Activated T-cell treated with anti-CD3 and anti-CD28 coated beads, Interleukin-2, amount 50 U/mL, for 72 hours (primary cell): ENCODE measurements around the gene INSL3. TPM values are rescaled to one million over a fixed set of nuclear protein-coding genes. Genes with fewer than 3 reads are reported as not detected.

Experiments
- ATAC-seq, 2 donors: fragments of 150-1000 bp; cut with Tn5 transposase; replicated peaks in 1 of 2; 2 replicates each; pipeline ENCODE4 v1.10.0; 2021; ENCODE audit warnings: moderate library complexity in 2 of 2, mild to moderate bottlenecking in 1 of 2
- DNase-seq, 2 donors: peaks; one replicate each; pipeline ENCODE4 v3.0.0; 2021 to 2022; ENCODE audit warnings: mixed read lengths in 1 of 2
- H3K27ac Mint-ChIP-seq: one replicate; pipeline ENCODE4 v1.8.0; 2022; ENCODE audit warnings: mild to moderate bottlenecking, moderate library complexity, mixed read lengths
- H3K27me3 Mint-ChIP-seq: one replicate; pipeline ENCODE4 v1.8.0; 2022; ENCODE audit warnings: low read depth, mixed read lengths
- H3K36me3 Mint-ChIP-seq, 2 donors: one replicate each; pipeline ENCODE4 v1.8.0; 2022; ENCODE audit warnings: mixed read lengths in 2 of 2, mild to moderate bottlenecking in 1 of 2; ENCODE audit not compliant: insufficient read depth in 2 of 2
- H3K4me1 Mint-ChIP-seq: one replicate; pipeline ENCODE4 v1.8.0; 2022; ENCODE audit warnings: low read depth, mixed read lengths
- H3K4me3 Mint-ChIP-seq, 2 donors: one replicate each; pipeline ENCODE4 v1.8.0; 2022; ENCODE audit warnings: mild to moderate bottlenecking in 2 of 2, mixed read lengths in 2 of 2, moderate library complexity in 2 of 2
- H3K9me3 Mint-ChIP-seq, 2 donors: one replicate each; pipeline ENCODE4 v1.8.0; 2022; ENCODE audit warnings: mixed read lengths in 2 of 2
- total RNA-seq, 2 donors: library from RNA; stranded (reverse); gene quantifications; one replicate each; pipeline ENCODE4 v1.2.3, GENCODE V29; 2022

Gene INSL3, protein sequence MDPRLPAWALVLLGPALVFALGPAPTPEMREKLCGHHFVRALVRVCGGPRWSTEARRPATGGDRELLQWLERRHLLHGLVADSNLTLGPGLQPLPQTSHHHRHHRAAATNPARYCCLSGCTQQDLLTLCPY
- total RNA-seq: 10 to 100 TPM in 1 of 2 donors, 1 to 10 TPM in 1; 6.8 to 12.5 TPM

DNA sequence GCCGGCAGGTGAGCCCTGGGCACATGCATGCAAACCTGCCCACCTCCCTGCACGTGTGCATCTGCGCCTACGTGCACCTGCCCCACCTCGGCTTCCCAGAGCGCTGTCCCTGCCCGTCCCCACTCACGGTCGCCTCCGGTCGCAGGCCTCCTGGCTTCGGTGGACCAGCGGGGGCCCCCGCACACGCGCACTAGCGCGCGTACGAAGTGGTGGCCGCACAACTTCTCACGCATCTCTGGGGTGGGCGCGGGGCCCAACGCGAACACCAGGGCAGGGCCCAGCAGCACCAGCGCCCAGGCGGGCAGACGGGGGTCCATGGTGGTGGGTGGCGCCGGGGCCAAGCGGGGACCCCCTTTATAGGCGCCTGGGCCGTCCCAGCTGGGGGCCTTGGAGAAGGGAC, at the start of gene INSL3:
INSL3 (minus strand) TSS at position 330 of the 400 bp plus-strand sequence; CDS start at position 317, 13 bp downstream.
- H3K27ac Mint-ChIP-seq: peak within 1 kb of the TSS; percentile 68
- no peak for DNase-seq
- peak; percentile 9 to 14 for ATAC-seq
- H3K4me3 Mint-ChIP-seq: no peak within 1 kb of the TSS
- no peaks in the 10 kb centered on the region for H3K4me1 Mint-ChIP-seq
- H3K27me3 Mint-ChIP-seq: no peaks in the 10 kb centered on the region
- H3K9me3 Mint-ChIP-seq: no peaks in the 10 kb centered on the region
- H3K36me3 Mint-ChIP-seq: peaks cover 0 to 9% of the 10 kb centered on the region in 2 donors

DNA sequence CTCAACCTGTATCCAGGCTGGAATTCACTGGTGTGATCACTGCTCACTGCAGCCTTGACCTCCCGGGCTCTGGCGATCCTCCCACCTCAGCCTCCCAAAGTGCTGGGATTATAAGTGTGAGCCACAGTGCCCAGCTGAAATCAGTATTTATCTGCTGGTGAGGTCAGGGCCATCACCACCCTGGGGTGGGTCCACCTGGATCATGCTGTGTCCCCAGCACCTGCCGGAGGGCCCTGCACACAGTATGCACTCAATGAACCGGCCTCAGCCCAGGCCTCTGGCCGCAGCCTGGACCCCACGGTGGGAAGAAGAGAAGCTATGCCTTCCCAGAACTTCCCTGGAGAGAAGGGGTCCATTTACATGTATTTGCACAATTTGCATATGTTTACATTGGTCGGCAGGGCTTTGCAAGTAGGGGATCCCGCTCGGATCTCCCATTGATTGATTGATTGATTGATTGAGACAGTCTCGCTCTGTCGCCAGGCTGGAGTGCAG, 47.8 kb upstream of the INSL3 start:
- no peaks in the 10 kb centered on the region for H3K9me3 Mint-ChIP-seq
- no peak overlapping the region for H3K27ac Mint-ChIP-seq
- no peak for DNase-seq
- H3K4me3 Mint-ChIP-seq: no peak overlapping the region
- no peak for ATAC-seq
- no peaks in the 10 kb centered on the region for H3K27me3 Mint-ChIP-seq
- peaks cover 15% of the 10 kb centered on the region for H3K4me1 Mint-ChIP-seq
- H3K36me3 Mint-ChIP-seq: peaks cover 0 to 2% of the 10 kb centered on the region in 2 donors

DNA sequence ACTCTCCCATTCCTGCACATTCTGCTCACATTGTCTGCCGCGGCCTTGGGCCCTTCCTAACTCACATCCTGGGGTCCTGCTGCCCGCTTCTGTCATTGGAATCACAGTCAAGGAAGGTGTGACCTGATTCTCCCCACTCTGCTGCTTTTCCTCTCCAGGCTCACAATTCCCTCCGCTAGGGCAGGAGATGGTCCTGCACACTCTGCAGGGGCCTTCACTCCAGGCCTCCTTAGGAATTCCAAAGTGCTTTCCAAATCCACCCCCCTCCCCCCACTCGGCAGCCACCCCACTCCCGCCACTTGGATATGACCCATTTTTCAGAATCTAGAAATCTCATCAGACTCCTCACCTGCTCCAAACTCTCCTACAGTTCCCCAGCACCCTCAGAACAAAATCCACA, 47.4 kb upstream of the INSL3 start:
- H3K36me3 Mint-ChIP-seq: peaks cover 0 to 5% of the 10 kb centered on the region in 2 donors
- H3K4me1 Mint-ChIP-seq: peaks cover 14% of the 10 kb centered on the region
- ATAC-seq (no peak), DNase-seq (no peak)
- H3K27me3 Mint-ChIP-seq: no peaks in the 10 kb centered on the region
- H3K4me3 Mint-ChIP-seq: no peak overlapping the region
- peak overlapping the region; percentile 11 for H3K27ac Mint-ChIP-seq
- H3K9me3 Mint-ChIP-seq: no peaks in the 10 kb centered on the region

DNA sequence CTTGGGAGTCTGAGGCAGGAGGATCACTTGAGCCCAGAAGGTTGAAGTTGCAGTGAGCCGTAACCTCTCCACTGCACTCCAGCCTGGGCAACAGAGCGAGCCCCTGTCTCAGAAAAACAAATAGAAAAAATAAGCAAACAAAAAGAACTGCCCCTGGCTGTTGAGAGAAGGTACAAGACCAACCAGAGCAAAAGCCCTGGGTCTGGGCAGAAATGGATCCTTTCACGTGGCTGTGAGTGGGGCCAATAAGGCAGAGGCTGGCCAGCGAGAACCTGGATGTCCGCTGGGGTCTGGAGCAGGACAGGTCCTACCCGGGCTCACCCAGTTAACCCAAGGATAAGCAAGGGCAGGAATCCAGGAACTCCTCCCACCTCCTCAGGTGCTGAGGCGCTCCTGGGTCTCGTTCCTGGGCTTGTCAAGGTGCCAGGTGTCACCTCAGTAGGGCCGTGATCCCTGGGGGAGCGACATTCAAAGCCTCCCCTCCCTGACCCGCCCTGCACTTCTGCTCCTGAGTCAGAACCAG, 45.7 kb upstream of the INSL3 start:
- ATAC-seq (peak in 1 of 2 donors; percentile 8), DNase-seq (no peak)
- no peaks in the 10 kb centered on the region for H3K9me3 Mint-ChIP-seq
- H3K4me3 Mint-ChIP-seq: no peak overlapping the region
- H3K4me1 Mint-ChIP-seq: peaks cover 18% of the 10 kb centered on the region
- H3K27ac Mint-ChIP-seq: no peak overlapping the region
- H3K36me3 Mint-ChIP-seq: peaks cover 2 to 13% of the 10 kb centered on the region in 2 donors
- no peaks in the 10 kb centered on the region for H3K27me3 Mint-ChIP-seq

DNA sequence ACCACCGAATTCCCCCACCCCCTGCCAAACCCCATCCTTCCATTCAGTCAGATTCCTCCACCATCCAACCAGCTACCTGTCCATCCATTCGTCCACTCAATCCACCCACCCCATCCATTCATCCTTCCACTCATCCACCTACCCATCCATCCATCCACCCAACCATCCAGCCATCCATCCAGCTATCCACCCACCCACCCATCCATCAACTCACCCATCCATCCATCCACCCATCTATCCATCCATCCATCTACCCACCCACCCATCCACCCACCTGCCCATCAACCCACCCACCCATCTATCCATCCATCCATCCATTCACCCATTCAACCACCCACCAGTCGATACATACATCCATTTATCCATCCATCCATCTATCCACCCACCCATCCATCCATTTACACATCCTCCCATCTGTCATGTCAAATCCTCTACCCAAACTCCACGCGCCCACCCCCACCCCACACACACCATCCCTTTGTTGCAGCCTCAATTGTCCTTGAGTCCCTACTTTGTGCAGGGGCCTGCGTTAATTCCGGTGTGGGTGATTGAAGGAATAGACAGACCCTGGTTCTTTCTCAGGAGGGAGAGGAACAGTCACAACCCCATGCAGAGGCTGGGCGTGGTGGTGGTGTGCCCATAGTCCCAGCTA, 45.1 kb upstream of the INSL3 start:
- Mint-ChIP-seq H3K27me3 (no peaks in the 10 kb centered on the region), H3K4me1 (peaks cover 20% of the 10 kb centered on the region), H3K9me3 (no peaks in the 10 kb centered on the region), H3K4me3 (no peak overlapping the region), H3K27ac (peak overlapping the region; percentile 31), H3K36me3 (peaks cover 2 to 13% of the 10 kb centered on the region in 2 donors)
- ATAC-seq: peak in 1 of 2 donors; percentile 1
- no peak for DNase-seq

DNA sequence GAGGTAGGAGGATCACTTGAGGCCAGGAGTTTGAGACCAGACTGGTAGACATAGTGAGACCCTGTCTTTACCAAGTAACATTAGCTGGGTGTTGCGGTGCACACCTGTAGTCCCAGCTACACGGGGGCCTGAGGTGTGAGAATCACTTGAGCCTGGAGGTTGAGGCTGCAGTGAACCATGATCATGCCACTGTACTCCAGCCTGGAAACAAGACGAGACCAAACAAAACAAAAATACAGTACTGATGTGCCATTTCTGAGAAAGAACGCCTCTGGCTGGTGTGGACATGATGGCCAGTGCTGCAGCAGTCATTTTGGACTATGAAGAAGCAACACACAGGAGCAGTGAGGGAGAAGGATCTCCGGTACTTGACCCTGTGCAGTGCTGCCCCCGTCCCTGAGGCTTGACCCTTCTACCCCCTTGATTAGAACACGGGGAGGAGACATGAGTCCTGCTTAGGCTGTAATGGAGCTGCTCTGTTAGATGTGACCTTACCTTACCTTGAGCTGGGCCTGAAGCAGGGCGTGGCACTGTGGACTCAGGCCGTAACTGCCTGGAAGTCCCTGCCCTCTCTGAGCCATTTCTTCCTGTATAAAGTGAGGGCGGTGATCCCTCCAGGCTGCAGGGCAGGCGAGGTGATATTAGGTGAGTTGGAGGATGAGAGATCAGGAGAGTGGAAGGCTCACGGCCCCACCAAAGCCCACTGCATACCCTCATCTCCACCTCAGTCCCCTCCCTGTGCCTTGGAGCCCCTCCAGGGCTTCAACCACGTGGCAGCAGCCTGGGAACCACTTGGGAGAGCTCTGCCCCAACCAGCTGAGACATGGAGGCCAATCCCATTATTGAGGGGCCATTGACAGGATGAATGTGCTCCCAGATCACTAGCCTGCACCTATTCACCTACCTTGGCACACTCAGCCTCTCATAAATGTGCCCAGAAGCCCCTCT, 44.3 kb upstream of the INSL3 start:
- DNase-seq (no peak), ATAC-seq (peak in 1 of 2 donors; percentile 17)
- Mint-ChIP-seq H3K27ac (peak overlapping the region; percentile 31), H3K36me3 (peaks cover 10 to 13% of the 10 kb centered on the region in 2 donors), H3K4me1 (peaks cover 28% of the 10 kb centered on the region), H3K4me3 (no peak overlapping the region), H3K27me3 (no peaks in the 10 kb centered on the region), H3K9me3 (no peaks in the 10 kb centered on the region)

DNA sequence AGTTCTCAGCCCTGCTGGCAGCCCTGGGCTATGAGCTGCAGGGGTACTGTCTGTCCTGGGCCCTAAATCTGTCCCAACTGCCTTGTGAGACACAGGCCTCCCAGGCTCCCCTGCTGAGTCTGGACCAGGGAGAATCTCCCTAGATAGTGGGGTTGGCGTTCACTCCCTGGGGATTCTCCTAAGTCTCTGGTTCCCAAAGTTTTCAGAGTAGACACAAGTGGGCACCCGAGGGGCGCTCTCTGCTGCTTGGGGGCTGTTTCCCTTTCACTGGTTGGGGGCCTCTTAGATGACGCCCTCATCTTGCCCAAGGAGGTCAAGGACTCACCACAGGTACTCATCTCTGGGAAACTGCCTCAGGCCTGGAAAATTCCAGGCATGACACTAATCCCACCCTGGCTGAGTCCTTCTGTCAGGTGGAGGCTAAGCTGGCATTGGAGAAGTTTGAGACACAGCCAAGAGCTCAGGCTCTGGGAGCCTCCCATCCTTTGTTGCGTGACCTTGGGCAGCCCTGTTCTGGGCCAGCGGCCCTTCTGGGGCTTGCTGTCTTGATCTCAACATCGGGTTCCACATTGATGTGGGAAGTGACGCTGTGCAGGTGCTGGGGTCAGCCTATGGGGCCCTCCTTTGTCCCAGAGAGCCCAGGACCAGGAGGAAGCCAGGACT, 42.3 kb upstream of the INSL3 start:
- Mint-ChIP-seq H3K36me3 (peaks cover 14 to 17% of the 10 kb centered on the region in 2 donors), H3K27me3 (no peaks in the 10 kb centered on the region), H3K9me3 (no peaks in the 10 kb centered on the region), H3K4me3 (peak overlapping the region; percentile 17 to 18), H3K27ac (peak overlapping the region; percentile 33), H3K4me1 (peaks cover 36% of the 10 kb centered on the region)
- ATAC-seq (no peak), DNase-seq (no peak)

DNA sequence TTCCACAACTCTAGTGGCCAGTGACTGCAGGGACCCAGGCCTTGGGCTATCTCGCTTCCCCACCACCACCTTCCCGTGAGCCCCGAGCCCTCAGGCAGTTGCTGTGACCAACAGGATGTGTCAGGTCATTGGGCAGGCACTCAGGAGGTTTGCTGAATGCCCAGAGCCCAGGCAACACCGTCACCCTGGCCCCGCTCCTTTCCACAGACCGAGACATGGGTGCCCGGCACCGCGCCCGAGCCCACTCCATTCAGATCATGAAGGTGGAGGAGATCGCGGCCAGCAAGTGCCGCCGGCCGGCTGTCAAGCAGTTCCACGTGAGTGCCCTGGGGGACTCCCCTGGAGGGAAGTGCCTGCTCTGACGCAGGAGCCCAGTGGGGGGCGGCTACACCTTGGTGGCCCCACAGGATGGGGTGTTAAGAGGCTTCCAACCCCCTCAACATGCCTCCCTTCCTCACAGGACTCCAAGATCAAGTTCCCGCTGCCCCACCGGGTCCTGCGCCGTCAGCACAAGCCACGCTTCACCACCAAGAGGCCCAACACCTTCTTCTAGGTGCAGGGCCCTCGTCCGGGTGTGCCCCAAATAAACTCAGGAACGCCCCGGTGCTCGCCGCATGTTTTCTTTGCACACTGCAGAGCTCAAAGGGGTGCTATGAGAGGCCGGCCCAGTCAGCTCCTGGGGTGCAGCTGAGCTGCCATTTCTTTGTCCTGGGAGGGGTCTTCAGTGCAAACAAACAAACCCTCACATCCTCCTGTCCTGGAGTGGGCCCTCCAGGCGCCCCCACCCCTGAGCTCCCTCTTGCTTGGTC, 41.6 kb upstream of the INSL3 start:
- H3K9me3 Mint-ChIP-seq: no peaks in the 10 kb centered on the region

DNA sequence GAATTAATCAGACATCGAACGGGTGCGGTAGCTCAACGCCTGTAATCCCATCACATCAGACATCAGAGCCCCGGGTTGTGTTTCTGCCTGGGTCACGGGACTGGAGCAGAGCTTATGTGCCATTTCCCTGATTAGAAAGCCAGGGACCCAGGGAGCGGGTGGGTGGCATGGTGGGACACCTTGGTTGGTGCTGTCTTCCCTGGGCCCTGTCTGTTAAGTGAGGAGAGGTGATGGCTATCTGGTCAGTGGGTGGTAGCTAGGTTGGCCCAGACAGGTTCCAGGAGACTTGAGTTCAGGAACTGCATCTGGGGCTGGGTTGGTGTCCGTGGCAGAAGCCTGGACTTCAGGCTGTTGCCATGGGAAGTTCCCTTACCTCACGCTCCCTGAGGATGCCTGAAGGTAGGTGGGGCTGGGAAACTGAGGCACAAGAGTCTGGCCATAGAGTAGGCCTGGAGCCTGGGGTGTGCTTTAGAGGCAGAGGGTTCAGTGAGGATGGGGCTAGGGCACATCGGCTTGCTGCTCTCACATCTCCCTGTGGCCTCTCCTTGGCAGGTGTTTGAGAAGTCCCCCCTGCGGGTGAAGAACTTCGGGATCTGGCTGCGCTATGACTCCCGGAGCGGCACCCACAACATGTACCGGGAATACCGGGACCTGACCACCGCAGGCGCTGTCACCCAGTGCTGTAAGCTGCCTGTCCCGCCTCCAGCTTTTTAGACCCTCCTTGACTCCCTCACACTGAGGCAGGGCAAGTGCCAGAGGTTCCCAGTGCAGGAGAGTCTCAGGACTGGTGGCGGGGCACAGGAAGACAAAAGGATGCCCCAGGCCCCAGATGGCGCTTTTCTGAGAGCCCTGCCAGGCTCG, 40.5 kb upstream of the INSL3 start:
- Mint-ChIP-seq H3K4me3 (peak overlapping the region; percentile 86 to 91), H3K27me3 (no peaks in the 10 kb centered on the region), H3K27ac (peak overlapping the region; percentile 94), H3K36me3 (peaks cover 14 to 17% of the 10 kb centered on the region in 2 donors), H3K9me3 (no peaks in the 10 kb centered on the region), H3K4me1 (peaks cover 36% of the 10 kb centered on the region)
- DNase-seq: no peak
- ATAC-seq: no peak

More for the DNA sequence above, 41.6 kb upstream of the INSL3 start:
- Mint-ChIP-seq H3K36me3 (peaks cover 14 to 17% of the 10 kb centered on the region in 2 donors), H3K27ac (peak overlapping the region; percentile 33), H3K4me3 (peak overlapping the region; percentile 17 to 25), H3K27me3 (no peaks in the 10 kb centered on the region), H3K4me1 (peaks cover 36% of the 10 kb centered on the region)
- no peak for ATAC-seq
- no peak for DNase-seq

DNA sequence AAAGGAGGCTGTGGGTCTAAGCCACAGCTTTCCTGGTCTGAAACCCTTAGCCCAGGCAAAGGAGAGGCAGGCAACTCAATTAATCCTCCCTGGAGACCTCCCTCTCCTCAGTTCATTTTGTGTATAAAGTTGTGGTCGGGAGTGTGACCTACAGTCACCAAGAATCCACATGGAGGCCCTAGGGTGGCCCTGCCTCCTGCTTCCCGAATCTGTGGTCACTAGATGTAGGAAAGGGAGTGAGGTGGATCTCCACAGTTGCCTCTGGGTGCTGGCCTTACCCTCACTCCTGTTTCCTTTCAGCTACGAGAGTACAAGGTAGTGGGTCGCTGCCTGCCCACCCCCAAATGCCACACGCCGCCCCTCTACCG, 39.7 kb upstream of the INSL3 start:
- peak overlapping the region; percentile 94 for H3K27ac Mint-ChIP-seq
- H3K4me1 Mint-ChIP-seq: peaks cover 30% of the 10 kb centered on the region
- H3K9me3 Mint-ChIP-seq: no peaks in the 10 kb centered on the region
- DNase-seq: no peak
- no peak for ATAC-seq
- peaks cover 14 to 17% of the 10 kb centered on the region in 2 donors for H3K36me3 Mint-ChIP-seq
- H3K4me3 Mint-ChIP-seq: peak overlapping the region; percentile 86 to 91
- no peaks in the 10 kb centered on the region for H3K27me3 Mint-ChIP-seq

DNA sequence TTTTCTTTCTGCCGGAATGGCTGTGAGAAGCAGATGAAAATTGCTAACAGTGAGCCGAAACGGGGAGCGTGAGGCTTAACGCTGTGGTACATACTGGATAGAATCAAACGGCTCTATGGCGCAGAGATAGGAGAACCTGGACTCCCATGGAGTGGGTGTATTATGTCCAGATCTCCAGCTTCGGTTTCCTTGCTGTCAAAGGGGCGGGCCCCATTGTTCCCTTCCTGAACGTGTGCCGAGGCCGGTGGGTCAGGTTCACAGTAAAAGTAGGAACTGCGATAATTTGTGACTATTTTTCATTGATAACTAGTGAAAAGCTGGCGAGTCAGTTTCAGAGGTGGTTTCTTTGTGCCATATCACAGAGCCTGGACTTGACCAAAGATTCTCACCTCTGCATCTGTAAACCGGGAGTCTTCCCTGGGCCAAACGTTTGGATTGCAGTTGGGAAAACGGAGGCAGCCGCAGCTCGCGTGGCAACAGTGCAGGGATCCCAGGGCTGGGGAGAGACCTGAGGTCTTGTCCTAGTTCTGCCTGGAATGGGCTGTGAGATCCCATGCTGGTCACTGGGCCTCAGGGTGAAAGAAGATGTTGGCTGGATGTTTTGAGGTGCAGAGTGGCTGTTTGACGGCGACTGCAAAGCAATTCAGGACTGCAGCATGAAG, 39.1 kb upstream of the INSL3 start:
- Mint-ChIP-seq H3K4me3 (peak overlapping the region; percentile 86 to 91), H3K27me3 (no peaks in the 10 kb centered on the region), H3K9me3 (no peaks in the 10 kb centered on the region), H3K36me3 (peaks cover 14 to 17% of the 10 kb centered on the region in 2 donors), H3K27ac (peak overlapping the region; percentile 94), H3K4me1 (peaks cover 34% of the 10 kb centered on the region)
- ATAC-seq (no peak), DNase-seq (no peak)
